Thyroid gland (tissue), 4 donors: ENCODE results near the gene MAPK8IP3.

ENCODE experiments used
- CTCF ChIP-seq, 6 experiments: fragments of 200-600 bp in 3 of 6; fragments of 450-650 bp in 3 of 6; sonication (generic) in 3 of 6; IDR thresholded peaks; one replicate each; pipeline ENCODE4 v1.5.1; 2016 to 2019; ENCODE audit warnings: antibody characterized with exemption in 6 of 6, mild to moderate bottlenecking in 2 of 6, inconsistent platforms in 1 of 6, moderate library complexity in 1 of 6
- POLR2A ChIP-seq, 2 donors: fragments of 450-650 bp; IDR thresholded peaks; one replicate each; pipeline ENCODE4 v1.6.1; 2017; ENCODE audit warnings: antibody characterized with exemption in 2 of 2, mild to moderate bottlenecking in 2 of 2, moderate library complexity in 1 of 2

- TF ChIP-seq POLR2A (IDR thresholded peaks at IDR 0.05): no peak
- TF ChIP-seq CTCF (IDR thresholded peaks at IDR 0.05): no peak
Observed at GRCh38 chr16:1740234-1740633, 34.2 kb downstream of the MAPK8IP3 start.
